HG03135 (cell line): ENCODE data around the gene DENND2C.
A peak's percentile ranks its signal among the peaks of the same experiment; 100 is the strongest.
"Not testable (repeated sequence)": the region's sequence is repeated elsewhere in the genome, so short reads cannot be mapped to it uniquely, and the experiment has no call there.

ENCODE experiments used
- ATAC-seq: cut with Tn5 transposase; IDR thresholded peaks from one replicate; pipeline ENCODE4 v1.9.1; 2021; ENCODE audit warnings: mild to moderate bottlenecking, moderate library complexity; ENCODE audit not compliant: unreplicated experiment

Gene DENND2C

GRCh38 chr1:114609826-114610225 lies 60.0 kb downstream of the DENND2C start:
- ATAC-seq, result no peak

GRCh38 chr1:114609026-114609425 lies 60.8 kb downstream of the DENND2C start:
- ATAC-seq, result no peak

- no peak for ATAC-seq
These were observed 62.6 kb downstream of the DENND2C start for GRCh38 chr1:114607223-114607622.

GRCh38 chr1:114597949-114598348 lies 71.9 kb downstream of the DENND2C start:
- ATAC-seq, result no peak

GRCh38 chr1:114595602-114596001 lies 74.2 kb downstream of the DENND2C start:
- ATAC-seq, result no peak

- no peak for ATAC-seq
These were observed 75.8 kb downstream of the DENND2C start for GRCh38 chr1:114594046-114594445.

GRCh38 chr1:114589122-114589521 lies 80.7 kb downstream of the DENND2C start:
- ATAC-seq, result no peak

GRCh38 chr1:114588196-114588689 lies 81.6 kb downstream of the DENND2C start:
- no peak for ATAC-seq

- ATAC-seq, result no peak
These were observed 82.5 kb downstream of the DENND2C start for GRCh38 chr1:114587203-114587991.

- no peak for ATAC-seq
These were observed 83.3 kb downstream of the DENND2C start for GRCh38 chr1:114586513-114587047.

- ATAC-seq, result no peak
These were observed 84.6 kb downstream of the DENND2C start for GRCh38 chr1:114585231-114585630.

- ATAC-seq, result peak; percentile 99
These were observed 88.2 kb downstream of the DENND2C start, which contains the start of gene BCAS2 for GRCh38 chr1:114581335-114582287. BCAS2 (minus strand) TSS chr1:114581615; CDS start chr1:114581591, 24 bp downstream.

GRCh38 chr1:114574365-114574764 lies 95.5 kb downstream of the DENND2C start:
- ATAC-seq, result no peak

- no peak for ATAC-seq
These were observed 105.7 kb downstream of the DENND2C start for GRCh38 chr1:114564141-114564540.

GRCh38 chr1:114562978-114563510 lies 106.8 kb downstream of the DENND2C start:
- not testable (repeated sequence) for ATAC-seq

- no peak for ATAC-seq
These were observed 108.5 kb downstream of the DENND2C start for GRCh38 chr1:114561333-114561732.

- ATAC-seq, result no peak
These were observed 110.5 kb downstream of the DENND2C start for GRCh38 chr1:114559356-114559755.

- ATAC-seq, result no peak
These were observed 111.3 kb downstream of the DENND2C start for GRCh38 chr1:114558544-114558943.

- no peak for ATAC-seq
These were observed 115.3 kb downstream of the DENND2C start for GRCh38 chr1:114554577-114554976.

- no peak for ATAC-seq
These were observed 117.7 kb downstream of the DENND2C start for GRCh38 chr1:114552106-114552639.

GRCh38 chr1:114551400-114551799 lies 118.4 kb downstream of the DENND2C start:
- no peak for ATAC-seq
